HG03039 (cell line): ENCODE measurements around the gene YY1AP1.
"Not testable (repeated sequence)": the region's sequence is repeated elsewhere in the genome, so short reads cannot be mapped to it uniquely, and the experiment has no call there.

Source experiments
- ATAC-seq: cut with Tn5 transposase; IDR thresholded peaks from one replicate; pipeline ENCODE4 v1.9.1; 2021; ENCODE audit warnings: mild to moderate bottlenecking, moderate library complexity; ENCODE audit not compliant: unreplicated experiment

YY1AP1 gene

GRCh38 chr1:155646307-155646706 is 42.3 kb downstream of the YY1AP1 start:
- ATAC-seq: no peak

- ATAC-seq: no peak
These were observed 42.9 kb downstream of the YY1AP1 start for GRCh38 chr1:155645648-155646047.

- no peak for ATAC-seq
These were observed 43.5 kb downstream of the YY1AP1 start for GRCh38 chr1:155645034-155645598.

GRCh38 chr1:155643230-155643629 is 45.3 kb downstream of the YY1AP1 start:
- ATAC-seq: no peak

- ATAC-seq: not testable (repeated sequence)
These were observed 45.9 kb downstream of the YY1AP1 start for GRCh38 chr1:155642559-155643180.

- ATAC-seq: no peak
These were observed 48.2 kb downstream of the YY1AP1 start for GRCh38 chr1:155640367-155640766.

- no peak for ATAC-seq
These were observed 52.0 kb downstream of the YY1AP1 start for GRCh38 chr1:155636397-155637153.

GRCh38 chr1:155626428-155626827 is 62.1 kb downstream of the YY1AP1 start:
- ATAC-seq: not testable (repeated sequence)

GRCh38 chr1:155623357-155623756 is 65.2 kb downstream of the YY1AP1 start:
- no peak for ATAC-seq

- ATAC-seq: no peak
These were observed 66.4 kb downstream of the YY1AP1 start for GRCh38 chr1:155622191-155622590.

GRCh38 chr1:155613226-155613625 is 75.3 kb downstream of the YY1AP1 start:
- not testable (repeated sequence) for ATAC-seq

GRCh38 chr1:155610257-155610647 is 78.3 kb downstream of the YY1AP1 start:
- not testable (repeated sequence) for ATAC-seq

- ATAC-seq: peak; percentile 85
These were observed 78.9 kb downstream of the YY1AP1 start, which contains the start of gene MSTO1 for GRCh38 chr1:155609515-155610256. MSTO1 (plus strand) TSS chr1:155610218; CDS start chr1:155610249, 31 bp downstream.
